Measurements from ENCODE around the gene SRM. TPM values are rescaled to one million over a fixed set of nuclear protein-coding genes. Genes with fewer than 3 reads are reported as not detected.

Gene SRM
- total and polyA plus RNA-seq, 2 donors (not counting 1 experiment from before 2014, with no cell fraction given) = 38.9 to 79.2 TPM

- peaks cover 43% of the 10 kb centered on the region for H4K20me1 ChIP-seq (ENCODE audit: control insufficient read depth, insufficient read depth, low read length, poor library complexity, severe bottlenecking)
- intact Hi-C loops (cut with micrococcal nuclease) = loop anchor here (1.0 to 2.0 kb wide), 4 partner anchors 48 to 896 kb away; partner anchors contain the start of genes EXOSC10, MTOR and SRM
- H3K79me2 ChIP-seq (ENCODE audit: control insufficient read depth, insufficient read depth, low read length) = peaks cover 43% of the 10 kb centered on the region
- H2AFZ ChIP-seq (ENCODE audit: insufficient read depth, low read depth, low read length, poor library complexity, severe bottlenecking) = peak within 1 kb of the TSS; percentile 93
- ChIA-PET CTCF (interaction anchor here (0.7 to 2.8 kb wide), 5 partner anchors 12 to 707 kb away, joined by 3 to 12 read pairs (median 3); no protein-coding TSS in a partner anchor), POLR2A (interaction anchor here (0.6 to 1.7 kb wide), 9 partner anchors 87 to 897 kb away, joined by 3 to 9 read pairs (median 4); partner anchors contain the start of genes CLCN6, EXOSC10, MTHFR and MTOR)
- DNase-seq (peak; percentile 98), ATAC-seq (ENCODE audit: low read depth) (peak; percentile 88)
- H3K4me3 ChIP-seq (ENCODE audit: control extremely low read depth in 1 of 5, extremely low read depth in 1 of 5, insufficient read depth in 1 of 5, low read depth in 2 of 5, low read length in 4 of 5) = peak within 1 kb of the TSS; percentile 81 to 97 (median 95)
- H3K4me2 ChIP-seq (replicated peaks; ENCODE audit: low read depth, low read length, poor library complexity, severe bottlenecking) = peak within 1 kb of the TSS; percentile 89
- H3K4me1 ChIP-seq (ENCODE audit: control insufficient read depth in 2 of 2, insufficient read depth in 2 of 2, low read length in 2 of 2) = peaks cover 15 to 26% of the 10 kb centered on the region in 2 donors
- H3K9me3 ChIP-seq (ENCODE audit: control extremely low read depth in 1 of 3, control insufficient read depth in 2 of 3, insufficient read depth in 1 of 3, low read length in 2 of 3) = no peaks in the 10 kb centered on the region
- Mint-ChIP-seq H3K4me1 (peaks cover 29% of the 10 kb centered on the region), H3K9me3 (ENCODE audit: insufficient read depth) (no peaks in the 10 kb centered on the region), H3K4me3 (peak within 1 kb of the TSS; percentile 86), H3K27ac (peak within 1 kb of the TSS; percentile 99), H3K27me3 (no peaks in the 10 kb centered on the region)
- peak within 1 kb of the TSS; percentile 99 for H3K9ac ChIP-seq (ENCODE audit: low read length)
- WGBS (ENCODE audit: insufficient coverage) = under 1% methylated on average over 89 of the region's 94 CpGs
- peak within 1 kb of the TSS; percentile 98 to 99 for H3K27ac ChIP-seq (ENCODE audit: low read length in 2 of 2)
- H3K36me3 ChIP-seq (replicated peaks in 1 of 2; ENCODE audit: control extremely low read depth in 1 of 2, control insufficient read depth in 1 of 2, extremely low read depth in 1 of 2, insufficient read depth in 2 of 2, low read length in 1 of 2) = peaks cover 9 to 39% of the 10 kb centered on the region in 2 experiments
- TF ChIP-seq CTCF (IDR thresholded peaks at IDR 0.05) (no peak), EZH2 (IDR thresholded peaks at IDR 0.05; ENCODE audit: borderline replicate concordance, insufficient read depth, low read depth, low read length, poor library complexity, severe bottlenecking) (no peak)
- no peaks in the 10 kb centered on the region for H3K27me3 ChIP-seq (replicated peaks in 1 of 4; ENCODE audit: control extremely low read depth in 1 of 4, control insufficient read depth in 3 of 4, insufficient read depth in 4 of 4, low read length in 3 of 4)
Measured at GRCh38 chr1:11012260-11013159, 47.3 kb downstream of the SRM start, which contains the start of gene TARDBP. Gene TARDBP (plus strand): TSS chr1:11012654. CDS start chr1:11013728, 1,074 bp downstream.

Other genes with a start within 250 kb of the SRM start
- gene TARDBP, start 47.4 kb downstream of the SRM start, total RNA-seq = 222 and 226 TPM in 2 replicates
- gene TARDBP, start 47.4 kb downstream of the SRM start, polyA plus RNA-seq = 85.2 and 280 TPM in 2 replicates
- gene MASP2, start 12.8 kb downstream of the SRM start, total RNA-seq = not detected in 2 replicates
- 0.06 and 0.30 TPM in 2 replicates for gene MASP2, start 12.8 kb downstream of the SRM start, polyA plus RNA-seq
- 118 and 119 TPM in 2 replicates for gene EXOSC10, start 39.9 kb upstream of the SRM start, total RNA-seq
- 83.4 and 135 TPM in 2 replicates for gene EXOSC10, start 39.9 kb upstream of the SRM start, polyA plus RNA-seq
- gene ANGPTL7, start 129.3 kb upstream of the SRM start, total RNA-seq = not detected in 2 replicates
- gene ANGPTL7, start 129.3 kb upstream of the SRM start, polyA plus RNA-seq = not detected in 2 replicates
- gene MTOR, start 202.5 kb upstream of the SRM start, total RNA-seq = 50.7 and 52.3 TPM in 2 replicates
- gene MTOR, start 202.5 kb upstream of the SRM start, polyA plus RNA-seq = 30.3 and 30.7 TPM in 2 replicates
- 28.1 and 30.9 TPM in 2 replicates for gene UBIAD1, start 213.2 kb upstream of the SRM start, total RNA-seq
- gene UBIAD1, start 213.2 kb upstream of the SRM start, polyA plus RNA-seq = 17.1 and 17.8 TPM in 2 replicates